Neuronal stem cell (in vitro differentiated cells): Measurements from ENCODE around the gene PI4KA.

Source experiments
- DNase-seq: peaks from one replicate; pipeline ENCODE4 v3.0.0-alpha.2; 2013; ENCODE audit warnings: low spot score
- H2AFZ ChIP-seq: one replicate; pipeline ENCODE4 v1.6.1; 2013; ENCODE audit warnings: mild to moderate bottlenecking, low read length, inconsistent platforms
- H2AK5ac ChIP-seq: 2 replicates; pipeline ENCODE4 v1.6.1; 2013; ENCODE audit warnings: low read depth, mild to moderate bottlenecking, inconsistent platforms, low read length, moderate library complexity, mixed read lengths
- H2BK120ac ChIP-seq: 2 replicates; pipeline ENCODE4 v1.6.1; 2013; ENCODE audit warnings: low read depth, mild to moderate bottlenecking, inconsistent platforms, low read length, moderate library complexity, mixed read lengths
- H2BK12ac ChIP-seq: one replicate; pipeline ENCODE4 v1.6.1; 2013; ENCODE audit warnings: low read length, inconsistent platforms
- H2BK15ac ChIP-seq: 2 replicates; pipeline ENCODE4 v1.6.1; 2013; ENCODE audit warnings: mild to moderate bottlenecking, low read length, inconsistent platforms, mixed read lengths
- H2BK5ac ChIP-seq: one replicate; pipeline ENCODE4 v1.6.1; 2013; ENCODE audit warnings: inconsistent platforms, mild to moderate bottlenecking, low read length, moderate library complexity
- H3K14ac ChIP-seq: one replicate; pipeline ENCODE4 v1.6.1; 2013; ENCODE audit warnings: low read length, inconsistent platforms
- H3K18ac ChIP-seq: 2 replicates; pipeline ENCODE4 v1.6.1; 2013; ENCODE audit warnings: low read length, inconsistent platforms
- H3K23ac ChIP-seq: 2 replicates; pipeline ENCODE4 v1.6.1; 2013; ENCODE audit warnings: low read depth, mild to moderate bottlenecking, mixed read lengths, low read length, inconsistent platforms; ENCODE audit not compliant: poor library complexity
- H3K27ac ChIP-seq: replicated peaks from 3 replicates; pipeline ENCODE4 v1.5.1; 2013; ENCODE audit warnings: low read length, inconsistent platforms
- H3K27me3 ChIP-seq, 3 experiments: 2 replicates each; pipeline ENCODE4 v1.6.1; 2013; ENCODE audit warnings: low read length in 3 of 3, mild to moderate bottlenecking in 2 of 3, inconsistent platforms in 1 of 3, low read depth in 1 of 3, mixed read lengths in 1 of 3, moderate library complexity in 1 of 3; ENCODE audit not compliant: control insufficient read depth in 3 of 3, insufficient read depth in 3 of 3
- H3K36me3 ChIP-seq, 2 donors: replicated peaks in 1 of 2; 2 replicates each; pipeline ENCODE4 v1.6.1; 2013; ENCODE audit warnings: low read length in 2 of 2; ENCODE audit not compliant: control insufficient read depth in 2 of 2, insufficient read depth in 2 of 2
- H3K4ac ChIP-seq: 2 replicates; pipeline ENCODE4 v1.6.1; 2013; ENCODE audit warnings: inconsistent platforms, mild to moderate bottlenecking, low read length, moderate library complexity
- H3K4me1 ChIP-seq, 2 donors: 1 replicate in 1 of 2; 2 replicates in 1 of 2; pipeline ENCODE4 v1.6.1; 2013; ENCODE audit warnings: low read length in 2 of 2, low read depth in 1 of 2; ENCODE audit not compliant: control insufficient read depth in 2 of 2, insufficient read depth in 1 of 2
- H3K4me2 ChIP-seq: one replicate; pipeline ENCODE4 v1.6.1; 2013; ENCODE audit warnings: mild to moderate bottlenecking, low read length, inconsistent platforms; ENCODE audit not compliant: insufficient read depth, poor library complexity, severe bottlenecking
- H3K4me3 ChIP-seq, 2 donors: 2 replicates each; pipeline ENCODE4 v1.5.1; 2013; ENCODE audit warnings: low read length in 2 of 2, mild to moderate bottlenecking in 2 of 2, inconsistent platforms in 1 of 2, moderate library complexity in 1 of 2
- H3K79me1 ChIP-seq: one replicate; pipeline ENCODE4 v1.6.1; 2013; ENCODE audit warnings: low read depth, mild to moderate bottlenecking, inconsistent platforms, low read length, moderate library complexity
- H3K9ac ChIP-seq: one replicate; pipeline ENCODE4 v1.6.1; 2013; ENCODE audit warnings: mild to moderate bottlenecking, low read depth, low read length, inconsistent platforms; ENCODE audit not compliant: poor library complexity
- H3K9me3 ChIP-seq, 2 donors: replicated peaks in 1 of 2; 2 replicates each; pipeline versions ENCODE3 to v1.6.1; 2013; ENCODE audit warnings: low read length in 2 of 2, mild to moderate bottlenecking in 2 of 2, inconsistent platforms in 1 of 2, low read depth in 1 of 2, mixed read lengths in 1 of 2, moderate library complexity in 1 of 2; ENCODE audit not compliant: control insufficient read depth in 2 of 2, insufficient read depth in 1 of 2
- H4K8ac ChIP-seq: one replicate; pipeline ENCODE4 v1.6.1; 2013; ENCODE audit warnings: low read depth, mild to moderate bottlenecking, inconsistent platforms, low read length, moderate library complexity
- H4K91ac ChIP-seq: one replicate; pipeline ENCODE4 v1.6.1; 2013; ENCODE audit warnings: low read length, low read depth, mild to moderate bottlenecking, inconsistent platforms; ENCODE audit not compliant: poor library complexity
- WGBS, 2 donors: extraction: QIAGEN DNeasy Blood & Tissue Kit; methylation state at CpG; one replicate each; pipeline ENCODE4 v1.1.7; 2013; ENCODE audit warnings: missing lambda C conversion rate in 2 of 2, mixed read lengths in 1 of 2; ENCODE audit not compliant: insufficient read length in 2 of 2, insufficient replicate concordance in 1 of 2; ENCODE audit errors: extremely low coverage in 2 of 2; 5-methylcytosine and 5-hydroxymethylcytosine counted together

PI4KA gene

DNA sequence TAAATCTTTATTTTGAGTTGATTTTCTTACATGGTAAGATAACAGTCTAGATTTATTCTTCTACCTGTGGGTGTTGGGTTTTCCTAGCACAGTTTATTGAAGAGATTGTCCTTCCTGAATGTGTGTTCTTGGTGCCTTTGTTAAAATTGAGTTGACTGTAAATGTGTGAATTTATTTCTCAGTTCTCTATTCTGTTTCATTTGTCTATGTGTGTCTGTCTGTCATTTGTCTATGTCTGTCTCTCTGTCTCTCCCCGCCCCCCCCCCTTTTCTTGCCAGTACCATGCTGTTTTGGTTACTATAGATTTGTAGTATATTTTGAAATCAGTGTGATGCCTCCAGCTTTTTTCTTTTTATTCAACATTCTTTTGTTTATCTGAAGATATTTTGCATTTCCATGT is 199.4 kb downstream of the PI4KA start:
- Histone ChIP-seq H2BK12ac (no peak overlapping the region), H3K27ac (no peak overlapping the region), H3K18ac (no peak overlapping the region), H3K79me1 (no peaks in the 10 kb centered on the region), H4K8ac (no peak overlapping the region), H3K36me3 (no peaks in the 10 kb centered on the region), H3K27me3 (peaks cover 0 to 2% (median 2%) of the 10 kb centered on the region in 3 experiments), H2BK5ac (no peak overlapping the region), H2AFZ (no peak overlapping the region), H2BK15ac (no peak overlapping the region), H3K4me3 (no peak overlapping the region), H2AK5ac (no peak overlapping the region), H2BK120ac (no peak overlapping the region), H3K4me1 (no peaks in the 10 kb centered on the region), H3K4ac (no peak overlapping the region), H3K9me3 (peaks cover 0 to 3% of the 10 kb centered on the region in 2 donors), H3K9ac (no peak overlapping the region), H4K91ac (no peak overlapping the region), H3K4me2 (no peak overlapping the region), H3K23ac (no peak overlapping the region), H3K14ac (no peak overlapping the region)
- WGBS, 2 donors, result no CpG with 5 or more reads among the region's 1 CpG
- DNase-seq, result no peak

DNA sequence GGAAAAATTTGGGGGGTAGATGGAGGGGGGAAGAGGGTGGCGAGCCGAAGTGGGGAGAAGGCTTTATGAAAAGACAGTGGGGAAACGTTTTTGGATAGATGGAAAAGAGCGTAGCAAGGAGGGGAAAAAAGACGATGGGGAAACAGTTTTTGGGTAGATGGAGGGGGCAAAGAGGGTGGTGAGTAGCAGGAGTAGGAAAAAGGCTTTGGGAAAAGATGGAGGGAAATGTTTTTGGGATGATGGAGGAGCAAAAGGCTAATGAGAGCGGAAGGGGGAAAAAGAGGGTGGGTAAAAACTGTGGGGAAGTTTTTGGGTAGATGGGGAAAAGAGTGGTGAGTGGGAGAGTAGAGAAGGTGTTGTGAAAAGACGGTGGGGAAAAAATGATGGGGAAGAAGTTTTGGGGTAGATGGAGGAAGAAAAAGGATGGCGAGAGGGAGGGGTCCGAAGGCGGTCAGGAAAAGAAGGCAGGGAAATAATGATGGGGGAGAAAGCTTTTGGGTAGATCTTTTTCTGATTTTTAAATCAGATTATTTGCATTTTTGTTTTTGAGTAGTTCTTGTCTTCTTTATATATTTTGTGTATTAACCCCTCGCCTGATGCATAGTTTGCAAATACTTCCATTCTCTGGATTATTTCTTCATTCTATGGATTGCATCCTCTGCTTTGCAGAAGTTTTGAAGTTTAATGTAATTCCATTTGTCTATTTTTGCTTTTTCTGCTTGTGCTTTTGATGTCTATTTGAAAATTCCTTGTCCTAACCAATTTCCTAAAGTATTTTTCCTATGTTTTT is 200.0 kb downstream of the PI4KA start:
- Histone ChIP-seq H3K23ac (no peak overlapping the region), H3K18ac (no peak overlapping the region), H4K91ac (no peak overlapping the region), H2BK12ac (no peak overlapping the region), H3K36me3 (no peaks in the 10 kb centered on the region), H3K27ac (no peak overlapping the region), H2AK5ac (no peak overlapping the region), H4K8ac (no peak overlapping the region), H3K4ac (no peak overlapping the region), H3K27me3 (peaks cover 0 to 2% (median 2%) of the 10 kb centered on the region in 3 experiments), H3K4me1 (no peaks in the 10 kb centered on the region), H3K4me2 (no peak overlapping the region), H2BK120ac (no peak overlapping the region), H3K4me3 (no peak overlapping the region), H2BK5ac (no peak overlapping the region), H3K79me1 (no peaks in the 10 kb centered on the region), H2AFZ (peak overlapping the region; percentile 35), H2BK15ac (no peak overlapping the region), H3K9me3 (no peaks in the 10 kb centered on the region), H3K9ac (no peak overlapping the region), H3K14ac (no peak overlapping the region)
- no peak for DNase-seq
- WGBS, 2 donors, result 93 to 99% methylated on average over 2 to 4 of the region's 11 CpGs

GRCh38 chr22:20657963-20658362 is 200.6 kb downstream of the PI4KA start:
- WGBS, 2 donors, result 100% methylated on average over 2 of the region's 5 CpGs; no CpG with 5 or more reads in 1 of the 2 donors
- H2AFZ ChIP-seq, result peak overlapping the region; percentile 35
- H4K8ac ChIP-seq, result no peak overlapping the region
- no peaks in the 10 kb centered on the region for H3K36me3 ChIP-seq
- no peaks in the 10 kb centered on the region for H3K4me1 ChIP-seq
- H3K9me3 ChIP-seq, result no peaks in the 10 kb centered on the region
- H3K23ac ChIP-seq, result no peak overlapping the region
- H2AK5ac ChIP-seq, result no peak overlapping the region
- no peak overlapping the region for H3K18ac ChIP-seq
- no peak overlapping the region for H2BK120ac ChIP-seq
- no peak overlapping the region for H3K4me3 ChIP-seq
- H4K91ac ChIP-seq, result no peak overlapping the region
- H3K27ac ChIP-seq, result no peak overlapping the region
- no peak overlapping the region for H2BK5ac ChIP-seq
- no peak for DNase-seq
- H2BK15ac ChIP-seq, result no peak overlapping the region
- H3K4me2 ChIP-seq, result no peak overlapping the region
- H2BK12ac ChIP-seq, result no peak overlapping the region
- no peaks in the 10 kb centered on the region for H3K79me1 ChIP-seq
- H3K27me3 ChIP-seq, result peaks cover 0 to 2% (median 2%) of the 10 kb centered on the region in 3 experiments
- H3K14ac ChIP-seq, result no peak overlapping the region
- H3K9ac ChIP-seq, result no peak overlapping the region
- no peak overlapping the region for H3K4ac ChIP-seq
